ENCODE measurements around the gene STX7.

- no peak for TF ChIP-seq CTCF (IDR thresholded peaks at IDR 0.05)
- TF ChIP-seq POLR2A (IDR thresholded peaks at IDR 0.05), result no peak
Observed at GRCh38 chr6:132425176-132425575, 87.7 kb downstream of the STX7 start.

All from thyroid gland (tissue), 4 donors.